ENCODE data around the gene TMEM164. TPM values are rescaled to one million over a fixed set of nuclear protein-coding genes. Genes with fewer than 3 reads are reported as not detected.

The TMEM164 gene
- total and polyA plus RNA-seq, 2 experiments from 2014 or later = 3.4 to 17.2 TPM

DNA sequence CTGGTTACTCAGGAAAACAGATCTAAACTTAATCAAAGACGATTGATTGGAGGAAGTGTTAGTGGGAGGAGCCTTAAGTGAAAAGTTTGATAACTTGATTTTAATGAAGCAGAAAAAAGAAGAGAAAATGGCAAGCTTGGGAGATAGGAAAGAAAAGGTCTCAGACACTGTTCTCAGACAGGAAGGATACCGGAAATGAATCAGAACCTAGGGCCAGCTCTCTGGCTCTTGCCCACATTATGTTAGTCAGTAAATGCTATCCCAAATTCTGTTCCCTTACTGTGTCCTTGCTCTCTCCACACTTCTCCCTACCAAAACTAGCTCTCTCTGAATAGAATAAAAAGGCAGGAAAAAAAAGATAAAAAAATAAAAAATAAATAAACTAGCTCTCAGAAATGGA lies 48.6 kb upstream of the TMEM164 start (continued):
- TF ChIP-seq ZNF462 (CRISPR knock-in tag; IDR thresholded peaks at IDR 0.05) (no peak), POLR2AphosphoS5 (IDR thresholded peaks at IDR 0.05; ENCODE audit: low read depth) (no peak), ZNF331 (CRISPR knock-in tag; IDR thresholded peaks at IDR 0.05; ENCODE audit: low read depth) (no peak), NANOG (IDR thresholded peaks at IDR 0.05; ENCODE audit: borderline replicate concordance) (no peak)

GRCh38 chrX:109954955-109955354 lies 48.0 kb upstream of the TMEM164 start:
- Histone ChIP-seq H3K36me3 (ENCODE audit: insufficient read depth) (no peaks in the 10 kb centered on the region), H3K4me1 (ENCODE audit: insufficient read depth) (no peaks in the 10 kb centered on the region), H2AFZ (no peak overlapping the region), H3K79me2 (replicated peaks; ENCODE audit: insufficient read depth) (no peaks in the 10 kb centered on the region), H4K20me1 (replicated peaks; ENCODE audit: insufficient read depth) (no peaks in the 10 kb centered on the region), H3K27me3 (ENCODE audit: insufficient read depth) (no peaks in the 10 kb centered on the region), H3K9me2 (ENCODE audit: insufficient read depth) (no peaks in the 10 kb centered on the region), H3F3A (replicated peaks; ENCODE audit: low read depth) (no peaks in the 10 kb centered on the region), H3K4me2 (no peak overlapping the region), H3K4me3 (no peak overlapping the region), H3K27ac (ENCODE audit: low read depth) (no peak overlapping the region)
- Mint-ChIP-seq H3K4me1 (peaks cover 8% of the 10 kb centered on the region), H3K36me3 (ENCODE audit: low read depth) (no peaks in the 10 kb centered on the region), H3K4me3 (no peak overlapping the region), H3K27me3 (ENCODE audit: insufficient read depth, low read depth, poor library complexity) (no peaks in the 10 kb centered on the region), H3K27ac (no peak overlapping the region), H3K9me3 (no peaks in the 10 kb centered on the region)
- DNase-seq (ENCODE audit: low spot score) (no peak), ATAC-seq (no peak)
- TF ChIP-seq ZNF462 (CRISPR knock-in tag; IDR thresholded peaks at IDR 0.05) (no peak), ZNF114 (CRISPR knock-in tag; IDR thresholded peaks at IDR 0.05) (no peak)
- TF ChIP-seq, protein P1, sequence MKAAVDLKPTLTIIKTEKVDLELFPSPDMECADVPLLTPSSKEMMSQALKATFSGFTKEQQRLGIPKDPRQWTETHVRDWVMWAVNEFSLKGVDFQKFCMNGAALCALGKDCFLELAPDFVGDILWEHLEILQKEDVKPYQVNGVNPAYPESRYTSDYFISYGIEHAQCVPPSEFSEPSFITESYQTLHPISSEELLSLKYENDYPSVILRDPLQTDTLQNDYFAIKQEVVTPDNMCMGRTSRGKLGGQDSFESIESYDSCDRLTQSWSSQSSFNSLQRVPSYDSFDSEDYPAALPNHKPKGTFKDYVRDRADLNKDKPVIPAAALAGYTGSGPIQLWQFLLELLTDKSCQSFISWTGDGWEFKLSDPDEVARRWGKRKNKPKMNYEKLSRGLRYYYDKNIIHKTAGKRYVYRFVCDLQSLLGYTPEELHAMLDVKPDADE (IDR thresholded peaks at IDR 0.05) = no peak
